ENCODE results near the gene OLFML3. TPM values are rescaled to one million over a fixed set of nuclear protein-coding genes. Genes with fewer than 3 reads are reported as not detected.

Gene OLFML3
- total and polyA plus RNA-seq, 2 donors (not counting 3 experiments of a cell fraction or from before 2014, with no cell fraction given) = 3.4 to 3.9 TPM

DNA sequence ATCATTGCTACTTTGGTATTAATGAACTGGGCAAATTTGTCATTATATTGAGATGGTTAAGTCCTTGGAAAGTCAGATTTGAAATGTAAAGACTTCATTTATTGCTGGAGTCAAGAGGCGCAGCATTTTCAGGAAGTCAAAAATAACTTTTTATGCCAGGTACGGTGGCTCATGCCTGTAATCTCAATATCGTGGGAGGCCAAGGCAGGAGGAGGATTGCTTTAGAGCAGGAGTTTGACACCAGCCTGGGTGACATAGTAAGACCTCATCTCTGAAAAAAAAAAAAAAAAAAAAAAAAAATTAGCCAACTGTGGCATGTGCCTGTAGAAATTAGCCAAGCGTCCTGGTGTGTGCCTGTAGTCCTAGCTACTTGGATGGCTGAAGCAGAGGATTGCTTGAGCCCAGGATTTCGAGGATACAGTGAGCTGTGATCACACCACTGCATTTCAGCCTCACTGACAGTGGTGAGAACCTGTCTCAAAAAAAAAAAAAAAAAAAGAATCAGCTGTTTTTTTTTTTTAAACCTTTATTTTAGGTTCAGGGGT, 44.7 kb upstream of the OLFML3 start:
- H3K9me1 ChIP-seq (replicated peaks; ENCODE audit: control insufficient read depth, extremely low read depth, insufficient read depth, low read length) = no peaks in the 10 kb centered on the region
- H3K36me3 ChIP-seq (ENCODE audit: control insufficient read depth in 2 of 2, extremely low read depth in 1 of 2, insufficient read depth in 2 of 2, low read length in 2 of 2) = no peaks in the 10 kb centered on the region
- no peaks in the 10 kb centered on the region for H3K27me3 ChIP-seq (ENCODE audit: control insufficient read depth in 2 of 2, insufficient read depth in 2 of 2, low read length in 2 of 2)
- no peak overlapping the region for H3K27ac ChIP-seq (ENCODE audit: insufficient read depth, low read depth, low read length)
- BruUV-seq (replicated peaks) = no TSS peak
- H3K9ac ChIP-seq (replicated peaks; ENCODE audit: extremely low read depth, insufficient read depth, low read length) = no peak overlapping the region
- H2AFZ ChIP-seq (ENCODE audit: low read depth, low read length) = no peak overlapping the region
- H3K9me3 ChIP-seq (replicated peaks; ENCODE audit: control insufficient read depth, insufficient read depth, low read length) = no peaks in the 10 kb centered on the region
- H3K4me3 ChIP-seq (replicated peaks in 1 of 3; ENCODE audit: insufficient read depth in 1 of 3, low read depth in 1 of 3, low read length in 3 of 3) = no peak overlapping the region
- CTCF ChIA-PET = interaction anchor here (0.9 to 2.0 kb wide), 5 partner anchors 12 to 99 kb away, joined by 3 to 6 read pairs (median 6); partner anchors contain the start of genes AP4B1, DCLRE1B and OLFML3
- no peak overlapping the region for H3K4me2 ChIP-seq (ENCODE audit: insufficient read depth, low read length)
- POLR2A ChIA-PET = no interaction called here
- H3K79me2 ChIP-seq (ENCODE audit: control insufficient read depth, insufficient read depth, low read length) = peaks cover 94% of the 10 kb centered on the region
- intact Hi-C loops (cut with micrococcal nuclease) = no loop called here
- dilution Hi-C loops (cut with MboI; ENCODE audit: extremely low pct_ligation_motif_present, low sequenced_read_pairs) = no loop called here
- no peak for TF ChIP-seq EZH2 (IDR thresholded peaks at IDR 0.05; ENCODE audit: borderline replicate concordance, low read depth, low read length, severe bottlenecking)
- no peak for TF ChIP-seq POLR2AphosphoS5 (IDR thresholded peaks at IDR 0.05; ENCODE audit: insufficient read depth, low read depth, low read length)
- TF ChIP-seq, protein P1, sequence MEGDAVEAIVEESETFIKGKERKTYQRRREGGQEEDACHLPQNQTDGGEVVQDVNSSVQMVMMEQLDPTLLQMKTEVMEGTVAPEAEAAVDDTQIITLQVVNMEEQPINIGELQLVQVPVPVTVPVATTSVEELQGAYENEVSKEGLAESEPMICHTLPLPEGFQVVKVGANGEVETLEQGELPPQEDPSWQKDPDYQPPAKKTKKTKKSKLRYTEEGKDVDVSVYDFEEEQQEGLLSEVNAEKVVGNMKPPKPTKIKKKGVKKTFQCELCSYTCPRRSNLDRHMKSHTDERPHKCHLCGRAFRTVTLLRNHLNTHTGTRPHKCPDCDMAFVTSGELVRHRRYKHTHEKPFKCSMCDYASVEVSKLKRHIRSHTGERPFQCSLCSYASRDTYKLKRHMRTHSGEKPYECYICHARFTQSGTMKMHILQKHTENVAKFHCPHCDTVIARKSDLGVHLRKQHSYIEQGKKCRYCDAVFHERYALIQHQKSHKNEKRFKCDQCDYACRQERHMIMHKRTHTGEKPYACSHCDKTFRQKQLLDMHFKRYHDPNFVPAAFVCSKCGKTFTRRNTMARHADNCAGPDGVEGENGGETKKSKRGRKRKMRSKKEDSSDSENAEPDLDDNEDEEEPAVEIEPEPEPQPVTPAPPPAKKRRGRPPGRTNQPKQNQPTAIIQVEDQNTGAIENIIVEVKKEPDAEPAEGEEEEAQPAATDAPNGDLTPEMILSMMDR (IDR thresholded peaks at IDR 0.05; ENCODE audit: extremely low read depth in 1 of 2, insufficient read depth in 1 of 2, low read depth in 1 of 2, low read length in 2 of 2) = no peak
- no peak for TF ChIP-seq FOS (IDR thresholded peaks at IDR 0.05; ENCODE audit: borderline replicate concordance, insufficient read depth, low read length)
- no peak for TF ChIP-seq MYC (IDR thresholded peaks at IDR 0.05; ENCODE audit: low read depth, low read length)
- no peak for TF ChIP-seq POLR2A (IDR thresholded peaks at IDR 0.05; ENCODE audit: low read depth, low read length)
- no peak for TF ChIP-seq GATA2 (IDR thresholded peaks at IDR 0.05; ENCODE audit: insufficient read depth, insufficient read length, low read depth, low read length)
- TF ChIP-seq MAX (IDR thresholded peaks at IDR 0.05; ENCODE audit: insufficient read depth, insufficient read length) = no peak
- no peak for TF ChIP-seq JUN (IDR thresholded peaks at IDR 0.05; ENCODE audit: borderline replicate concordance, insufficient read depth, insufficient read length, low read depth)
- peaks cover 35% of the 10 kb centered on the region for H3K4me1 ChIP-seq (ENCODE audit: control insufficient read depth, extremely low read depth, insufficient read depth, low read length)
- DNase-seq (ENCODE audit: low read depth, low spot score) (no peak), FAIRE-seq (no peak)
- no peaks in the 10 kb centered on the region for H4K20me1 ChIP-seq (replicated peaks; ENCODE audit: control insufficient read depth, extremely low read depth, insufficient read depth, low read length)
